OCI-LY1 (cell line): ENCODE results near the gene TMC4.
"Not testable (repeated sequence)": the region's sequence is repeated elsewhere in the genome, so short reads cannot be mapped to it uniquely, and the experiment has no call there.

Experiments used
- EZH2 ChIP-seq: fragments of 200-600 bp; sonication (generic), shearing (Covaris generic); IDR thresholded peaks from 2 replicates; pipeline ENCODE4 v1.8.0; 2017; ENCODE audit warnings: borderline replicate concordance, mixed run types, mild to moderate bottlenecking, antibody characterized with exemption, low read length, moderate library complexity, mixed read lengths
- TF ChIP-seq, protein P1 (sequence below): fragments of 200-600 bp; sonication (generic), shearing (Covaris generic); IDR thresholded peaks from 2 replicates; pipeline ENCODE4 v1.5.1; 2017; ENCODE audit warnings: mild to moderate bottlenecking, antibody characterized with exemption, low read length, moderate library complexity, mixed read lengths

- TF ChIP-seq EZH2: not testable (repeated sequence)
- TF ChIP-seq, protein P1, sequence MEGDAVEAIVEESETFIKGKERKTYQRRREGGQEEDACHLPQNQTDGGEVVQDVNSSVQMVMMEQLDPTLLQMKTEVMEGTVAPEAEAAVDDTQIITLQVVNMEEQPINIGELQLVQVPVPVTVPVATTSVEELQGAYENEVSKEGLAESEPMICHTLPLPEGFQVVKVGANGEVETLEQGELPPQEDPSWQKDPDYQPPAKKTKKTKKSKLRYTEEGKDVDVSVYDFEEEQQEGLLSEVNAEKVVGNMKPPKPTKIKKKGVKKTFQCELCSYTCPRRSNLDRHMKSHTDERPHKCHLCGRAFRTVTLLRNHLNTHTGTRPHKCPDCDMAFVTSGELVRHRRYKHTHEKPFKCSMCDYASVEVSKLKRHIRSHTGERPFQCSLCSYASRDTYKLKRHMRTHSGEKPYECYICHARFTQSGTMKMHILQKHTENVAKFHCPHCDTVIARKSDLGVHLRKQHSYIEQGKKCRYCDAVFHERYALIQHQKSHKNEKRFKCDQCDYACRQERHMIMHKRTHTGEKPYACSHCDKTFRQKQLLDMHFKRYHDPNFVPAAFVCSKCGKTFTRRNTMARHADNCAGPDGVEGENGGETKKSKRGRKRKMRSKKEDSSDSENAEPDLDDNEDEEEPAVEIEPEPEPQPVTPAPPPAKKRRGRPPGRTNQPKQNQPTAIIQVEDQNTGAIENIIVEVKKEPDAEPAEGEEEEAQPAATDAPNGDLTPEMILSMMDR: not testable (repeated sequence)
Observed at GRCh38 chr19:54214217-54214616, 41.3 kb upstream of the TMC4 start.
